ENCODE results near the gene RSL24D1. TPM values are rescaled to one million over a fixed set of nuclear protein-coding genes. Genes with fewer than 3 reads are reported as not detected.
A peak's percentile ranks its signal among the peaks of the same experiment; 100 is the strongest.
"Not testable (repeated sequence)": the region's sequence is repeated elsewhere in the genome, so short reads cannot be mapped to it uniquely, and the experiment has no call there.

Gene RSL24D1
- total RNA-seq, 2 donors from 2014 or later, result 13.5 to 46.7 TPM

GRCh38 chr15:55168350-55168974, 28.3 kb downstream of the RSL24D1 start:
- H3K9me3 ChIP-seq, result no peaks in the 10 kb centered on the region
- intact Hi-C loops (cut with DNase I), result no loop called here
- TF ChIP-seq CTCF (IDR thresholded peaks at IDR 0.05) (peak; percentile 43 to 66 (median 56)), POLR2A (IDR thresholded peaks at IDR 0.05) (no peak)
- H3K27me3 ChIP-seq, result no peaks in the 10 kb centered on the region
- no peaks in the 10 kb centered on the region for H3K4me1 ChIP-seq
- H3K27ac ChIP-seq, result no peak overlapping the region
- ATAC-seq (peak; percentile 40), DNase-seq (peak; percentile 51 to 59 (median 57))
- 65 to 66% methylated on average over 11 of the region's 11 CpGs for WGBS, 2 donors
- H3K4me3 ChIP-seq, result no peak overlapping the region
- H3K36me3 ChIP-seq (replicated peaks in 1 of 2; ENCODE audit: insufficient read depth in 1 of 2, low read depth in 2 of 2), result no peaks in the 10 kb centered on the region

GRCh38 chr15:55164284-55164683, 32.5 kb downstream of the RSL24D1 start:
- TF ChIP-seq CTCF (IDR thresholded peaks at IDR 0.05) (no peak), POLR2A (IDR thresholded peaks at IDR 0.05) (no peak)
- ATAC-seq (no peak), DNase-seq (peak in 1 of 4 donors; percentile 8)
- Histone ChIP-seq H3K36me3 (replicated peaks in 1 of 2; ENCODE audit: insufficient read depth in 1 of 2, low read depth in 2 of 2) (no peaks in the 10 kb centered on the region), H3K9me3 (no peaks in the 10 kb centered on the region), H3K27me3 (no peaks in the 10 kb centered on the region), H3K27ac (no peak overlapping the region), H3K4me1 (no peaks in the 10 kb centered on the region), H3K4me3 (no peak overlapping the region)
- WGBS, 2 donors, result 64 to 66% methylated on average over 4 of the region's 4 CpGs
- intact Hi-C loops (cut with DNase I), result no loop called here

- H3K27ac ChIP-seq, result no peak overlapping the region
- H3K9me3 ChIP-seq, result no peaks in the 10 kb centered on the region
- DNase-seq, result no peak
- no peaks in the 10 kb centered on the region for H3K4me1 ChIP-seq
- no peaks in the 10 kb centered on the region for H3K27me3 ChIP-seq
- no peak for ATAC-seq
- H3K36me3 ChIP-seq (replicated peaks in 1 of 2; ENCODE audit: insufficient read depth in 1 of 2, low read depth in 2 of 2), result no peaks in the 10 kb centered on the region
- 44 to 49% methylated on average over 3 of the region's 3 CpGs for WGBS, 2 donors
- intact Hi-C loops (cut with DNase I), result no loop called here
- TF ChIP-seq CTCF (IDR thresholded peaks at IDR 0.05) (no peak), POLR2A (IDR thresholded peaks at IDR 0.05) (no peak)
- no peak overlapping the region for H3K4me3 ChIP-seq
These were observed 45.1 kb downstream of the RSL24D1 start for GRCh38 chr15:55151631-55152030.

- DNase-seq; H3K27ac ChIP-seq; H3K9me3 ChIP-seq; H3K36me3 ChIP-seq (replicated peaks in 1 of 2; ENCODE audit: insufficient read depth in 1 of 2, low read depth in 2 of 2); intact Hi-C loops (cut with DNase I); H3K27me3 ChIP-seq; H3K4me3 ChIP-seq; H3K4me1 ChIP-seq; ATAC-seq: not testable (repeated sequence)
- 64 to 73% methylated on average over 6 to 8 of the region's 8 CpGs for WGBS, 2 donors
These were observed 53.6 kb downstream of the RSL24D1 start for GRCh38 chr15:55143132-55143531.

GRCh38 chr15:55133972-55134371, 62.8 kb downstream of the RSL24D1 start:
- H3K9me3 ChIP-seq, result no peaks in the 10 kb centered on the region
- DNase-seq (no peak), ATAC-seq (no peak)
- H3K4me3 ChIP-seq, result no peak overlapping the region
- TF ChIP-seq CTCF (IDR thresholded peaks at IDR 0.05) (no peak), POLR2A (IDR thresholded peaks at IDR 0.05) (no peak)
- no peaks in the 10 kb centered on the region for H3K27me3 ChIP-seq
- H3K27ac ChIP-seq, result no peak overlapping the region
- WGBS, 2 donors, result 67 to 72% methylated on average over 2 of the region's 2 CpGs
- no peaks in the 10 kb centered on the region for H3K36me3 ChIP-seq (replicated peaks in 1 of 2; ENCODE audit: insufficient read depth in 1 of 2, low read depth in 2 of 2)
- intact Hi-C loops (cut with DNase I), result no loop called here
- H3K4me1 ChIP-seq, result no peaks in the 10 kb centered on the region
